K562 (cell line): ENCODE data around the gene WDFY2.
A peak's percentile ranks its signal among the peaks of the same experiment; 100 is the strongest.

Source experiments
- ETS2 ChIP-seq: IDR thresholded peaks from 2 replicates; pipeline ENCODE4 v1.6.1; 2016; ENCODE audit warnings: borderline replicate concordance, missing genetic modification characterization, mild to moderate bottlenecking, moderate library complexity, missing compliant biosample characterization; ENCODE audit not compliant: poor library complexity, severe bottlenecking
- GABPA ChIP-seq: fragments of 200-800 bp; sonication (Bioruptor generic); conservative IDR thresholded peaks from 2 replicates; pipeline ENCODE4 v1.6.1; 2016; ENCODE audit warnings: low read depth, missing genetic modification characterization, missing compliant biosample characterization
- HMGXB4 ChIP-seq: sonication (generic); formaldehyde crosslinking; IDR thresholded peaks from 2 replicates; pipeline ENCODE4 v1.8.1; 2023; ENCODE audit warnings: mild to moderate bottlenecking, missing genetic modification reagents
- RBFOX2 ChIP-seq: fragments of 200-400 bp; formaldehyde crosslinking; IDR thresholded peaks from 2 replicates; pipeline ENCODE4 v1.6.1; 2017; ENCODE audit warnings: low read depth, mild to moderate bottlenecking, low read length, moderate library complexity
- ZNF175 ChIP-seq: fragments of 200-800 bp; sonication (Bioruptor generic); IDR thresholded peaks from 2 replicates; pipeline ENCODE4 v1.6.1; 2016; ENCODE audit warnings: low read depth, mild to moderate bottlenecking, missing genetic modification characterization, missing compliant biosample characterization
- ZNF274 ChIP-seq: IDR thresholded peaks from 2 replicates; pipeline ENCODE4 v1.6.1; 2011; ENCODE audit warnings: low read depth, mild to moderate bottlenecking, low read length, moderate library complexity, borderline replicate concordance
- TF ChIP-seq, protein P1 (sequence below), 3 experiments: IDR thresholded peaks in 2 of 3; conservative IDR thresholded peaks in 1 of 3; 2 replicates each; pipeline ENCODE4 v1.5.1; 2011 to 2012; ENCODE audit warnings: low read length in 3 of 3, mild to moderate bottlenecking in 3 of 3, control low read depth in 2 of 3, improper control_type of control experiment in 1 of 3, inconsistent platforms in 1 of 3, low read depth in 1 of 3, mixed read lengths in 1 of 3, moderate library complexity in 1 of 3; ENCODE audit not compliant: insufficient read depth in 2 of 3
- TF ChIP-seq, protein P2 (sequence below): sonication (generic); formaldehyde crosslinking; IDR thresholded peaks from 2 replicates; pipeline ENCODE4 v1.8.1; 2023; ENCODE audit warnings: missing genetic modification reagents, mild to moderate bottlenecking, borderline replicate concordance

GRCh38 chr13:51767100-51767499 is 182.8 kb downstream of the WDFY2 start:
- TF ChIP-seq, protein P1, sequence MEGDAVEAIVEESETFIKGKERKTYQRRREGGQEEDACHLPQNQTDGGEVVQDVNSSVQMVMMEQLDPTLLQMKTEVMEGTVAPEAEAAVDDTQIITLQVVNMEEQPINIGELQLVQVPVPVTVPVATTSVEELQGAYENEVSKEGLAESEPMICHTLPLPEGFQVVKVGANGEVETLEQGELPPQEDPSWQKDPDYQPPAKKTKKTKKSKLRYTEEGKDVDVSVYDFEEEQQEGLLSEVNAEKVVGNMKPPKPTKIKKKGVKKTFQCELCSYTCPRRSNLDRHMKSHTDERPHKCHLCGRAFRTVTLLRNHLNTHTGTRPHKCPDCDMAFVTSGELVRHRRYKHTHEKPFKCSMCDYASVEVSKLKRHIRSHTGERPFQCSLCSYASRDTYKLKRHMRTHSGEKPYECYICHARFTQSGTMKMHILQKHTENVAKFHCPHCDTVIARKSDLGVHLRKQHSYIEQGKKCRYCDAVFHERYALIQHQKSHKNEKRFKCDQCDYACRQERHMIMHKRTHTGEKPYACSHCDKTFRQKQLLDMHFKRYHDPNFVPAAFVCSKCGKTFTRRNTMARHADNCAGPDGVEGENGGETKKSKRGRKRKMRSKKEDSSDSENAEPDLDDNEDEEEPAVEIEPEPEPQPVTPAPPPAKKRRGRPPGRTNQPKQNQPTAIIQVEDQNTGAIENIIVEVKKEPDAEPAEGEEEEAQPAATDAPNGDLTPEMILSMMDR (IDR thresholded peaks at IDR 0.05 in 2 of 3, conservative IDR thresholded peaks at IDR 0.05 in 1 of 3; ENCODE audit: insufficient read depth in 2 of 3, low read depth in 1 of 3, low read length in 3 of 3): peak; percentile 35 to 43 (median 38); a peak in 5 of 6 replicates
- TF ChIP-seq HMGXB4 (CRISPR knock-in tag) (no peak), RBFOX2 (no peak), ETS2 (tag) (no peak), ZNF175 (CRISPR knock-in tag) (no peak), ZNF274 (no peak), GABPA (tag) (no peak)
- TF ChIP-seq, protein P2, sequence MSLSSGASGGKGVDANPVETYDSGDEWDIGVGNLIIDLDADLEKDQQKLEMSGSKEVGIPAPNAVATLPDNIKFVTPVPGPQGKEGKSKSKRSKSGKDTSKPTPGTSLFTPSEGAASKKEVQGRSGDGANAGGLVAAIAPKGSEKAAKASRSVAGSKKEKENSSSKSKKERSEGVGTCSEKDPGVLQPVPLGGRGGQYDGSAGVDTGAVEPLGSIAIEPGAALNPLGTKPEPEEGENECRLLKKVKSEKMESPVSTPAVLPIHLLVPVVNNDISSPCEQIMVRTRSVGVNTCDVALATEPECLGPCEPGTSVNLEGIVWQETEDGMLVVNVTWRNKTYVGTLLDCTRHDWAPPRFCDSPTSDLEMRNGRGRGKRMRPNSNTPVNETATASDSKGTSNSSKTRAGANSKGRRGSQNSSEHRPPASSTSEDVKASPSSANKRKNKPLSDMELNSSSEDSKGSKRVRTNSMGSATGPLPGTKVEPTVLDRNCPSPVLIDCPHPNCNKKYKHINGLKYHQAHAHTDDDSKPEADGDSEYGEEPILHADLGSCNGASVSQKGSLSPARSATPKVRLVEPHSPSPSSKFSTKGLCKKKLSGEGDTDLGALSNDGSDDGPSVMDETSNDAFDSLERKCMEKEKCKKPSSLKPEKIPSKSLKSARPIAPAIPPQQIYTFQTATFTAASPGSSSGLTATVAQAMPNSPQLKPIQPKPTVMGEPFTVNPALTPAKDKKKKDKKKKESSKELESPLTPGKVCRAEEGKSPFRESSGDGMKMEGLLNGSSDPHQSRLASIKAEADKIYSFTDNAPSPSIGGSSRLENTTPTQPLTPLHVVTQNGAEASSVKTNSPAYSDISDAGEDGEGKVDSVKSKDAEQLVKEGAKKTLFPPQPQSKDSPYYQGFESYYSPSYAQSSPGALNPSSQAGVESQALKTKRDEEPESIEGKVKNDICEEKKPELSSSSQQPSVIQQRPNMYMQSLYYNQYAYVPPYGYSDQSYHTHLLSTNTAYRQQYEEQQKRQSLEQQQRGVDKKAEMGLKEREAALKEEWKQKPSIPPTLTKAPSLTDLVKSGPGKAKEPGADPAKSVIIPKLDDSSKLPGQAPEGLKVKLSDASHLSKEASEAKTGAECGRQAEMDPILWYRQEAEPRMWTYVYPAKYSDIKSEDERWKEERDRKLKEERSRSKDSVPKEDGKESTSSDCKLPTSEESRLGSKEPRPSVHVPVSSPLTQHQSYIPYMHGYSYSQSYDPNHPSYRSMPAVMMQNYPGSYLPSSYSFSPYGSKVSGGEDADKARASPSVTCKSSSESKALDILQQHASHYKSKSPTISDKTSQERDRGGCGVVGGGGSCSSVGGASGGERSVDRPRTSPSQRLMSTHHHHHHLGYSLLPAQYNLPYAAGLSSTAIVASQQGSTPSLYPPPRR (CRISPR knock-in tag): no peak
